Fibroblast of lung (primary cell): ENCODE data around the gene CFAP119. TPM values are rescaled to one million over a fixed set of nuclear protein-coding genes. Genes with fewer than 3 reads are reported as not detected.

Source experiments
- DNase-seq, 2 donors: peaks; one replicate each; pipeline versions ENCODE4 v3.0.0 to v3.0.0-alpha.2; 2010; ENCODE audit warnings: low read depth in 2 of 2
- H2AFZ ChIP-seq: 2 replicates; pipeline ENCODE4 v1.5.1; 2012; ENCODE audit warnings: low read length, control low read depth, inconsistent platforms
- H3K27ac ChIP-seq: 2 replicates; pipeline ENCODE4 v1.5.1; 2011; ENCODE audit warnings: low read length, control low read depth; ENCODE audit not compliant: insufficient read depth
- H3K27me3 ChIP-seq: 2 replicates; pipeline ENCODE4 v1.5.1; 2011; ENCODE audit warnings: mild to moderate bottlenecking, low read length; ENCODE audit not compliant: control insufficient read depth, insufficient read depth
- H3K36me3 ChIP-seq: 2 replicates; pipeline ENCODE4 v1.5.1; 2011; ENCODE audit warnings: low read length; ENCODE audit not compliant: control insufficient read depth, insufficient read depth
- H3K4me1 ChIP-seq: 2 replicates; pipeline ENCODE4 v1.5.1; 2011; ENCODE audit warnings: low read length; ENCODE audit not compliant: control insufficient read depth, insufficient read depth; ENCODE audit errors: extremely low read depth
- H3K4me2 ChIP-seq: 2 replicates; pipeline ENCODE4 v1.5.1; 2011; ENCODE audit warnings: low read length, control low read depth; ENCODE audit not compliant: insufficient read depth; ENCODE audit errors: extremely low read depth
- H3K4me3 ChIP-seq, 4 experiments: fragments of 200-600 bp in 1 of 4; sonication (generic) in 1 of 4; replicated peaks in 1 of 4; 2 replicates each; pipeline ENCODE4 v1.5.1; 2011 to 2016; ENCODE audit warnings: low read length in 4 of 4, low read depth in 3 of 4, mild to moderate bottlenecking in 3 of 4, control low read depth in 2 of 4, inconsistent platforms in 1 of 4, mixed read lengths in 1 of 4; ENCODE audit not compliant: insufficient read depth in 1 of 4; ENCODE audit errors: control extremely low read depth in 1 of 4
- H3K79me2 ChIP-seq: 2 replicates; pipeline ENCODE4 v1.5.1; 2012; ENCODE audit warnings: mild to moderate bottlenecking, low read length, inconsistent platforms; ENCODE audit not compliant: control insufficient read depth, insufficient read depth
- H3K9ac ChIP-seq: 2 replicates; pipeline ENCODE4 v1.5.1; 2011; ENCODE audit warnings: mild to moderate bottlenecking, low read length, control low read depth; ENCODE audit not compliant: insufficient read depth
- H3K9me3 ChIP-seq: 2 replicates; pipeline ENCODE4 v1.5.1; 2012; ENCODE audit warnings: low read depth, low read length; ENCODE audit not compliant: control insufficient read depth, insufficient read depth
- H4K20me1 ChIP-seq: 2 replicates; pipeline ENCODE4 v1.5.1; 2011; ENCODE audit warnings: low read length; ENCODE audit not compliant: control insufficient read depth, insufficient read depth; ENCODE audit errors: extremely low read depth
- CTCF ChIP-seq, 2 donors: IDR thresholded peaks in 1 of 2; conservative IDR thresholded peaks in 1 of 2; 1 replicate in 1 of 2; 2 replicates in 1 of 2; pipeline ENCODE4 v1.5.1; 2011 to 2012; ENCODE audit warnings: low read length in 2 of 2, control low read depth in 1 of 2, inconsistent platforms in 1 of 2, low read depth in 1 of 2, mild to moderate bottlenecking in 1 of 2
- EZH2 ChIP-seq: IDR thresholded peaks from 2 replicates; pipeline ENCODE4 v1.5.1; 2012; ENCODE audit warnings: low read length, control low read depth, mild to moderate bottlenecking; ENCODE audit errors: missing control alignments
- polyA plus RNA-seq, 2 donors: library from polyadenylated mRNA; depleted of rRNA in 1 of 2; stranded (reverse) in 1 of 2; unstranded in 1 of 2; fragments of >200 nt; gene quantifications; 2 replicates each; pipeline ENCODE4 v1.2.1, GENCODE V29; 2011 to 2012; ENCODE audit warnings: missing spikeins in 1 of 2
- total RNA-seq: library from RNA; depleted of rRNA; stranded (reverse); fragments of >200 nt; gene quantifications from 2 replicates; pipeline ENCODE4 v1.2.1, GENCODE V29; 2014

The CFAP119 gene
- total and polyA plus RNA-seq, 2 donors (not counting 1 experiment from before 2014, with no cell fraction given) = 1.3 to 1.5 TPM

- peak overlapping the region in 3 of 4 experiments; percentile 55 to 64 (median 61) for H3K4me3 ChIP-seq
Measured at GRCh38 chr16:30747331-30747730, 14.5 kb downstream of the CFAP119 start.

GRCh38 chr16:30746638-30747175 is 15.2 kb downstream of the CFAP119 start:
- Histone ChIP-seq H3K36me3 (peaks cover 20% of the 10 kb centered on the region), H3K4me3 (no peak overlapping the region), H2AFZ (no peak overlapping the region), H3K27ac (no peak overlapping the region), H3K4me1 (peaks cover 9% of the 10 kb centered on the region), H3K4me2 (no peak overlapping the region), H3K9ac (no peak overlapping the region), H3K79me2 (peaks cover 16% of the 10 kb centered on the region), H4K20me1 (no peaks in the 10 kb centered on the region), H3K27me3 (no peaks in the 10 kb centered on the region), H3K9me3 (no peaks in the 10 kb centered on the region)
- no peak for DNase-seq
- no peak for TF ChIP-seq EZH2
- TF ChIP-seq CTCF (conservative IDR thresholded peaks at IDR 0.05 in 1 of 2, IDR thresholded peaks at IDR 0.05 in 1 of 2; ENCODE audit: low read depth in 1 of 2, low read length in 2 of 2) = no peak

More at GRCh38 chr16:30747331-30747730, 14.5 kb downstream of the CFAP119 start:
- peak overlapping the region; percentile 92 for H3K4me2 ChIP-seq
- H4K20me1 ChIP-seq = no peaks in the 10 kb centered on the region
- peak overlapping the region; percentile 91 for H2AFZ ChIP-seq
- H3K27me3 ChIP-seq = no peaks in the 10 kb centered on the region
- peaks cover 16% of the 10 kb centered on the region for H3K79me2 ChIP-seq
- peak in 1 of 2 donors; percentile 56 for DNase-seq
- peak overlapping the region; percentile 53 for H3K9ac ChIP-seq
- no peaks in the 10 kb centered on the region for H3K9me3 ChIP-seq
- TF ChIP-seq EZH2 (no peak), CTCF (conservative IDR thresholded peaks at IDR 0.05 in 1 of 2, IDR thresholded peaks at IDR 0.05 in 1 of 2; ENCODE audit: low read depth in 1 of 2, low read length in 2 of 2) (no peak)
- peak overlapping the region; percentile 87 for H3K27ac ChIP-seq
- peaks cover 16% of the 10 kb centered on the region for H3K36me3 ChIP-seq
- peaks cover 7% of the 10 kb centered on the region for H3K4me1 ChIP-seq

- peaks cover 25% of the 10 kb centered on the region for H3K4me1 ChIP-seq
- H3K9me3 ChIP-seq = no peaks in the 10 kb centered on the region
- no peaks in the 10 kb centered on the region for H4K20me1 ChIP-seq
- H3K79me2 ChIP-seq = peaks cover 12% of the 10 kb centered on the region
- H3K4me3 ChIP-seq = no peak overlapping the region
- no peak overlapping the region for H3K4me2 ChIP-seq
- H3K27me3 ChIP-seq = no peaks in the 10 kb centered on the region
- H3K9ac ChIP-seq = no peak overlapping the region
- peaks cover 11% of the 10 kb centered on the region for H3K36me3 ChIP-seq
- DNase-seq = no peak
- H2AFZ ChIP-seq = no peak overlapping the region
- H3K27ac ChIP-seq = no peak overlapping the region
- TF ChIP-seq EZH2 (no peak), CTCF (conservative IDR thresholded peaks at IDR 0.05 in 1 of 2, IDR thresholded peaks at IDR 0.05 in 1 of 2; ENCODE audit: low read depth in 1 of 2, low read length in 2 of 2) (no peak)
Measured at GRCh38 chr16:30745082-30745481, 16.8 kb downstream of the CFAP119 start.
